T-cell (primary cell): ENCODE measurements around the gene SERPINA9. TPM values are rescaled to one million over a fixed set of nuclear protein-coding genes. Genes with fewer than 3 reads are reported as not detected.

ENCODE experiments used
- ATAC-seq, 4 experiments: fragments of 200-7000 bp in 3 of 4; fragments of 150-1000 bp in 1 of 4; cut with Tn5 transposase; replicated peaks in 1 of 4; 1 replicate in 3 of 4; 2 replicates in 1 of 4; pipeline ENCODE4 v1.10.0; 2021; ENCODE audit warnings: moderate library complexity in 3 of 4, mild to moderate bottlenecking in 2 of 4, moderate number of reproducible peaks in 1 of 4
- CTCF ChIA-PET, 2 donors: fragments of 300-600 bp; sonication (Branson Sonifier 250); formaldehyde crosslinking; loops; one replicate each; lab custom pipeline; 2022; ENCODE audit warnings: antibody characterized with exemption in 2 of 2; lab: Charles Lee
- POLR2A ChIA-PET, 2 donors: fragments of 300-600 bp; sonication (Branson Sonifier 250); formaldehyde crosslinking; loops; one replicate each; lab custom pipeline; 2022; ENCODE audit warnings: antibody characterized with exemption in 2 of 2; lab: Charles Lee
- DNase-seq, 35 experiments: peaks; one replicate each; pipeline versions ENCODE4 v3.0.0 to v3.0.0-alpha.2; 2013 to 2023
- H3K27ac ChIP-seq: one replicate; pipeline ENCODE4 v1.5.1; 2013; ENCODE audit warnings: low read length
- H3K27me3 ChIP-seq, 2 experiments: replicated peaks in 1 of 2; 1 replicate in 1 of 2; 2 replicates in 1 of 2; pipeline versions ENCODE4 v1.6.1 to v1.7.0; 2013; ENCODE audit warnings: low read length in 1 of 2, mixed read lengths in 1 of 2; ENCODE audit not compliant: control insufficient read depth in 2 of 2, insufficient read depth in 2 of 2; ENCODE audit errors: extremely low read depth in 1 of 2
- H3K36me3 ChIP-seq, 2 donors: 1 replicate in 1 of 2; 2 replicates in 1 of 2; pipeline versions ENCODE4 v1.6.1 to v1.7.0; 2013; ENCODE audit warnings: low read length in 1 of 2; ENCODE audit not compliant: control insufficient read depth in 2 of 2, insufficient read depth in 1 of 2; ENCODE audit errors: extremely low read depth in 1 of 2
- H3K4me1 ChIP-seq, 2 experiments: 1 replicate in 1 of 2; 2 replicates in 1 of 2; pipeline versions ENCODE4 v1.6.1 to v1.7.0; 2013; ENCODE audit warnings: low read length in 2 of 2, mixed read lengths in 1 of 2; ENCODE audit not compliant: insufficient read depth in 2 of 2, control insufficient read depth in 1 of 2; ENCODE audit errors: extremely low read depth in 1 of 2
- H3K4me3 ChIP-seq, 2 donors: 1 replicate in 1 of 2; 2 replicates in 1 of 2; pipeline versions ENCODE4 v1.5.1 to v1.7.0; 2013; ENCODE audit warnings: mild to moderate bottlenecking in 2 of 2, low read length in 1 of 2, moderate library complexity in 1 of 2; ENCODE audit not compliant: control insufficient read depth in 1 of 2; ENCODE audit errors: extremely low read depth in 1 of 2
- H3K9me3 ChIP-seq: 2 replicates; pipeline ENCODE4 v1.7.0; 2013
- H3K27ac Mint-ChIP-seq, 2 donors: one replicate each; pipeline ENCODE4 v1.8.0; 2020 to 2021; ENCODE audit warnings: mild to moderate bottlenecking in 2 of 2, mixed read lengths in 2 of 2
- H3K27me3 Mint-ChIP-seq, 2 donors: one replicate each; pipeline ENCODE4 v1.8.0; 2021 to 2022; ENCODE audit warnings: mixed read lengths in 2 of 2
- H3K36me3 Mint-ChIP-seq: one replicate; pipeline ENCODE4 v1.8.0; 2021; ENCODE audit warnings: mixed read lengths
- H3K4me1 Mint-ChIP-seq, 3 donors: one replicate each; pipeline ENCODE4 v1.8.0; 2020 to 2022; ENCODE audit warnings: mixed read lengths in 3 of 3, mild to moderate bottlenecking in 1 of 3
- H3K4me3 Mint-ChIP-seq, 3 donors: one replicate each; pipeline ENCODE4 v1.8.0; 2020 to 2022; ENCODE audit warnings: mild to moderate bottlenecking in 3 of 3, mixed read lengths in 3 of 3, moderate library complexity in 3 of 3
- H3K9me3 Mint-ChIP-seq, 3 donors: one replicate each; pipeline ENCODE4 v1.8.0; 2020 to 2022; ENCODE audit warnings: mixed read lengths in 3 of 3
- WGBS: methylation state at CpG from one replicate; pipeline ENCODE4 v1.1.5; 2013; ENCODE audit warnings: missing lambda C conversion rate; ENCODE audit not compliant: insufficient coverage; 5-methylcytosine and 5-hydroxymethylcytosine counted together
- total RNA-seq, 35 experiments: library from RNA in 6 of 35; stranded (reverse) in 6 of 35; fragments of 120-200 nt in 1 of 35; gene quantifications; one replicate each; pipeline versions ENCODE4 v1.2.1 to v1.2.4 and lab custom pipeline; 2013 to 2026

The SERPINA9 gene
- total RNA-seq, 5 donors from 2014 or later (not counting 1 experiment from before 2014, with no cell fraction given): not detected

DNA sequence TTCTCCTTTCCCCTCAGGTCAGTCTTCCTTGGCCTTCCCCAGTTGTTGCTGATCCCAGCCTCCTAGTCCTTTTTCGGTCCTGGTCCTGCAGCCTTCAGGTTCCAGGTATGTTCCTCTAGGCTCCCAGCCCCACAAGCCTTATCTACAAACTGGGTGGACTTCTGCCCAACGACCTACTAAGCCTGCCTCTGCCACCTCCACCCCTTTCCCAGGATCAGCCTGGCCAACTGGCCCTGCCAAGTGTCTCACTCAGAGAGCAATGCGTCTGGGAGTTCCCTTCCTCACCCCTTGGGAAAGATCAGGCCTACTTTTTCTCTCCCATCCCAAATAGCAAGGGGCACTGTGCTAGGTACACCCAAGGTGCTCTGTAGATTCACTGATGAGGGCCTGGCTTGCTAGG lies 33.4 kb upstream of the SERPINA9 start, which contains the start of gene SERPINA12:
SERPINA12 (minus strand) TSS at position 114 of the 400 bp plus-strand sequence. CDS start 11,072 bp downstream, outside the sequence.
- ChIA-PET POLR2A (no interaction called here), CTCF (no interaction called here)
- no peak within 1 kb of the TSS for H3K4me3 ChIP-seq
- H3K9me3 ChIP-seq: no peaks in the 10 kb centered on the region
- no peaks in the 10 kb centered on the region for H3K36me3 ChIP-seq
- DNase-seq: no peak
- no peaks in the 10 kb centered on the region for H3K4me1 ChIP-seq
- ATAC-seq: no peak
- Mint-ChIP-seq H3K4me1 (no peaks in the 10 kb centered on the region), H3K27ac (no peak within 1 kb of the TSS), H3K9me3 (no peaks in the 10 kb centered on the region), H3K36me3 (no peaks in the 10 kb centered on the region), H3K4me3 (no peak within 1 kb of the TSS), H3K27me3 (peaks cover 12% of the 10 kb centered on the region in 2 donors)
- H3K27ac ChIP-seq: no peak within 1 kb of the TSS
- WGBS: 73% methylated on average over 3 of the region's 3 CpGs
- H3K27me3 ChIP-seq: peaks cover 0 to 19% of the 10 kb centered on the region in 2 experiments

GRCh38 chr14:94505641-94506040 lies 29.6 kb upstream of the SERPINA9 start:
- no peaks in the 10 kb centered on the region for H3K36me3 Mint-ChIP-seq
- 90% methylated on average over 8 of the region's 8 CpGs for WGBS
- ATAC-seq: no peak

DNA sequence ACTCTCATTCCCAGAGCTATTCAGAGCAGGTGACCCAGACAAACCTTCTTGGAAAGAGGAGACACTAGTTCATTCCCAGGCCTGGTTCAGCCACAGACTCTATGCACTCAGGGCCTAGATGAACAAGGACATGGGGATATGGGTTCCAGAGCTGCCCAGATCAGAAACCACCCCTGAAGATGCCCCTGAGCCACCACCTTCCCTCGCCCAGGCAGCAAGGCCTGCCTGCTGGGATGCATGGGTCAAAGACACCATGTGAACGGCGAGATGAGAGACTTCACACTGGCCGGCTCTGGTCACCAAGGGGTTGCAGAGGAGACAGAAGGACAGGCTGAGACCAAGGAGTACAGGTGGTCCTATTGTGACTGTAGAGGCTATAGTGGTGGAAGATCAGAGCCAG lies 29.2 kb upstream of the SERPINA9 start:
- DNase-seq (no peak), ATAC-seq (no peak)
- Histone ChIP-seq H3K4me3 (no peak overlapping the region), H3K36me3 (no peaks in the 10 kb centered on the region), H3K27ac (no peak overlapping the region), H3K4me1 (no peaks in the 10 kb centered on the region), H3K9me3 (no peaks in the 10 kb centered on the region), H3K27me3 (peaks cover 0 to 15% of the 10 kb centered on the region in 2 experiments)
- WGBS: 81% methylated on average over 4 of the region's 4 CpGs
- no peak overlapping the region for H3K4me3 Mint-ChIP-seq
- H3K4me1 Mint-ChIP-seq: no peaks in the 10 kb centered on the region
- ChIA-PET CTCF (no interaction called here), POLR2A (no interaction called here)
- peaks cover 19 to 24% of the 10 kb centered on the region in 2 donors for H3K27me3 Mint-ChIP-seq
- H3K9me3 Mint-ChIP-seq: no peaks in the 10 kb centered on the region
- H3K27ac Mint-ChIP-seq: no peak overlapping the region
- no peaks in the 10 kb centered on the region for H3K36me3 Mint-ChIP-seq

More at GRCh38 chr14:94505641-94506040, 29.6 kb upstream of the SERPINA9 start:
- H3K9me3 ChIP-seq: no peaks in the 10 kb centered on the region
- H3K4me3 ChIP-seq: no peak overlapping the region
- ChIA-PET POLR2A (no interaction called here), CTCF (no interaction called here)
- no peak overlapping the region for H3K27ac ChIP-seq
- Mint-ChIP-seq H3K27ac (no peak overlapping the region), H3K4me1 (no peaks in the 10 kb centered on the region), H3K9me3 (no peaks in the 10 kb centered on the region), H3K27me3 (peaks cover 17 to 20% of the 10 kb centered on the region in 2 donors), H3K4me3 (no peak overlapping the region)
- H3K36me3 ChIP-seq: no peaks in the 10 kb centered on the region
- DNase-seq: no peak
- no peaks in the 10 kb centered on the region for H3K4me1 ChIP-seq
- peaks cover 0 to 13% of the 10 kb centered on the region in 2 experiments for H3K27me3 ChIP-seq

DNA sequence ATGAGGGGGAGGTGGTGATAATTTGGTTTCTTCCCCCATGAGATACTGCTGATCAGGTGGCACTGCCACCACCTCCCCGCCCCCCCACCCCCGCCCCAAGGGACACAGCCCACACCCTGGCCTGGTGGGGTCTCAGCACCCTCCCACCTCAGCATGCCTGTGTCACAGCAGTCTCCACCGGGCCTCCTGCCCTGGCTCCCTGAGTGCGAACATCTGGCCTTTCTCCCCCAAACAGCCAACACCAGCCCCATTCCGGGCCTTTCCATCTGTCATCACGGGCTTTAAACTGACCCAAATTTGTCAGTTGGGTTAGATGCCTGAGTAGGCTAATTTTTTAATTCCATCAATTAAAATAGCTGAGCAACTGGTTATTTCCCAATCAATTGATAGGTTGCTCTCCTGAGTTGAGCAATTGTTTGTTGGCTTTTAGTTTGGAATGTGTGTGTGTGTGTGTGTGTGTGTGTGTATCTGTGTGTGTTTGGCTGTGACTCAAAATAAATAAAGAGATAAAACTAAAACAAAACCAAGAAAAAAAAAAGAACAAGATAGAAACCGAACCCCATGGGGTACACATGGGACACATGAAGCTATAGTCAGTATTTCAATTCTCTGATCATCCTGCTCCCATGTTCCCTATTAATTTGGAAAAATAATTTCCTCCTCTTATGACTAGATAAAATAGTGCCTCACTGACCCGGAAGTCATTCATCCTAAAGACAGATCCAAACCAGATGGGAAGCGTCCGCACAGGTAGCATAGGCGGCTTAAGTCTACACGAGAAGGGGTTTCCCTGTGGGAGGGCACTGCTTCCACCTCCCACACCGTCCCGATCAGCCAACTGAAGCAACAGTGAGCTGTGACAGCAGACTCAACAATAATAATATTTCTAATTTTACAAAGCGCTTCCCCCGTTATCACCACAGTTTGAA lies 25.9 kb upstream of the SERPINA9 start:
- Mint-ChIP-seq H3K36me3 (no peaks in the 10 kb centered on the region), H3K9me3 (no peaks in the 10 kb centered on the region), H3K4me1 (no peaks in the 10 kb centered on the region), H3K27ac (no peak overlapping the region), H3K4me3 (no peak overlapping the region), H3K27me3 (peaks cover 15 to 26% of the 10 kb centered on the region in 2 donors)
- no peak for ATAC-seq
- Histone ChIP-seq H3K4me1 (no peaks in the 10 kb centered on the region), H3K9me3 (no peaks in the 10 kb centered on the region), H3K4me3 (no peak overlapping the region), H3K27ac (no peak overlapping the region), H3K27me3 (peaks cover 0 to 18% of the 10 kb centered on the region in 2 experiments), H3K36me3 (no peaks in the 10 kb centered on the region)
- ChIA-PET CTCF (no interaction called here), POLR2A (no interaction called here)
- no peak for DNase-seq
- 91% methylated on average over 6 of the region's 16 CpGs for WGBS

DNA sequence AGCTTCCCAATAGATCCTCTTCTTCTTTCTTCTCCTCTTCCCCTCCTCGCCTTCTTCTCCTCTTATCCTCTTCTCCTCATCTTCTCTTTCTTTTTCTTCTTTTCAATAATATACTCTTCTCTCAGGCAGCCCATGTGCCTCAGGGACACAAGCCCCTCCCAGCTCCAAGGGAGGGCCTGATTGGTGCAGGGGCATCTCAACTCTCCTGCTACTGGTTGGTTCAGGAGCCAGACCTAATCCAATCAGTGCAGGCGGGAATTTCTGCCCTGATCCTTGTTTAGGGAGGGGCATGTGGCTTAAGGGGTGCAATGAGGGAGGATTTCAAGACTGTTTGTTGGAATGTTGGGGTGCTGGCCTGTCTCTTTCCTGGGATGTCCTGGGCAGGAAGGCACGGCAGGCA lies 24.3 kb upstream of the SERPINA9 start:
- Histone ChIP-seq H3K36me3 (no peaks in the 10 kb centered on the region), H3K27ac (no peak overlapping the region), H3K9me3 (no peaks in the 10 kb centered on the region), H3K27me3 (peaks cover 0 to 11% of the 10 kb centered on the region in 2 experiments), H3K4me1 (no peaks in the 10 kb centered on the region), H3K4me3 (no peak overlapping the region)
- Mint-ChIP-seq H3K36me3 (no peaks in the 10 kb centered on the region), H3K27ac (no peak overlapping the region), H3K4me3 (no peak overlapping the region), H3K9me3 (no peaks in the 10 kb centered on the region), H3K4me1 (no peaks in the 10 kb centered on the region), H3K27me3 (peaks cover 14 to 19% of the 10 kb centered on the region in 2 donors)
- ChIA-PET POLR2A (no interaction called here), CTCF (no interaction called here)
- 100% methylated on average over 2 of the region's 3 CpGs for WGBS
- no peak for DNase-seq
- no peak for ATAC-seq

DNA sequence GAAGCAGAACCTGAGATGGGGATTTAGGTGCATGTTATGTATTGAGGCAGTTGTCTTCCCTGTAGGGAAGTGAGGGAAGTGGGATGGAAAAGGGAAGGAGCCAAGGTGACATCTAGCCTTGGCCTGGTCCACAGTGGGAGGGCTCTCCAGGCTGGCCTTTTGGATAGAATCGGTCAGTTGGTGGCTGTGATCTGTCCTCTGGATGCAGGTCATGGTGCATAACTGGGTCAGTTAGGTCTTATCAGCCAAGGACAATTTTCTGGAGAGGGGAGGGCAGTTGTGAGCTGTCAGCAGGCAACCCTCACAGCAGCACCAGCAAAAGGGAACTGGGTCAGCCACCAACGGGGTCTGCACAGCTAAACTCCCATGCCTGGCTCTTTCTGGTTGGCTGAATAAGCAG lies 23.7 kb upstream of the SERPINA9 start:
- H3K4me3 Mint-ChIP-seq: no peak overlapping the region
- H3K27me3 Mint-ChIP-seq: peaks cover 10 to 15% of the 10 kb centered on the region in 2 donors
- H3K27ac Mint-ChIP-seq: no peak overlapping the region
- no CpG with 5 or more reads among the region's 2 CpGs for WGBS
- H3K36me3 ChIP-seq: no peaks in the 10 kb centered on the region
- H3K4me1 Mint-ChIP-seq: no peaks in the 10 kb centered on the region
- peaks cover 0 to 10% of the 10 kb centered on the region in 2 experiments for H3K27me3 ChIP-seq
- no peaks in the 10 kb centered on the region for H3K9me3 ChIP-seq
- ChIA-PET CTCF (no interaction called here), POLR2A (no interaction called here)
- H3K4me3 ChIP-seq: no peak overlapping the region
- no peaks in the 10 kb centered on the region for H3K36me3 Mint-ChIP-seq
- no peak overlapping the region for H3K27ac ChIP-seq
- H3K4me1 ChIP-seq: no peaks in the 10 kb centered on the region
- ATAC-seq: no peak
- no peaks in the 10 kb centered on the region for H3K9me3 Mint-ChIP-seq
- DNase-seq: no peak
